K562 (cell line): Measurements from ENCODE around the gene PRKAR2B. TPM values are rescaled to one million over a fixed set of nuclear protein-coding genes. Genes with fewer than 3 reads are reported as not detected.

Source experiments
- ATF1 ChIP-seq, 2 experiments: fragments of 450-650 bp in 1 of 2; IDR thresholded peaks; 2 replicates each; pipeline ENCODE4 v1.6.1; 2016; ENCODE audit warnings: missing compliant biosample characterization in 1 of 2, missing genetic modification characterization in 1 of 2
- BRD9 ChIP-seq: fragments of 450-650 bp; IDR thresholded peaks from 2 replicates; pipeline ENCODE4 v1.6.1; 2018; ENCODE audit warnings: low read depth; ENCODE audit not compliant: partially characterized antibody
- HMBOX1 ChIP-seq: sonication (generic); IDR thresholded peaks from 2 replicates; pipeline ENCODE4 v1.6.1; 2016
- JUND ChIP-seq, 2 experiments: IDR thresholded peaks; 2 replicates in 1 of 2; 3 replicates in 1 of 2; pipeline ENCODE4 v1.6.1; 2011; ENCODE audit warnings: borderline replicate concordance in 2 of 2, low read depth in 2 of 2, low read length in 2 of 2, improper control_type of control experiment in 1 of 2, missing biosample characterization in 1 of 2, missing genetic modification characterization in 1 of 2, missing genetic modification reagents in 1 of 2
- KHSRP ChIP-seq: fragments of 450-650 bp; IDR thresholded peaks from 2 replicates; pipeline ENCODE4 v1.6.1; 2017
- L3MBTL2 ChIP-seq: fragments of 450-650 bp; IDR thresholded peaks from 2 replicates; pipeline ENCODE4 v1.6.1; 2016; ENCODE audit warnings: mild to moderate bottlenecking, moderate library complexity
- NEUROD1 ChIP-seq: fragments of 150-350 bp; IDR thresholded peaks from 2 replicates; pipeline ENCODE4 v1.6.1; 2014; ENCODE audit warnings: borderline replicate concordance, low read length, low read depth; ENCODE audit not compliant: partially characterized antibody
- NR2C2 ChIP-seq, 2 experiments: fragments of 200-800 bp in 1 of 2; sonication (Bioruptor generic) in 1 of 2; sonication (generic) in 1 of 2; formaldehyde crosslinking in 1 of 2; IDR thresholded peaks; 2 replicates each; pipeline versions ENCODE4 v1.6.1 to v1.8.0; 2016 to 2022; ENCODE audit warnings: mild to moderate bottlenecking in 1 of 2, missing compliant biosample characterization in 1 of 2, missing genetic modification characterization in 1 of 2, missing genetic modification reagents in 1 of 2
- TAL1 ChIP-seq: fragments of 450-650 bp; IDR thresholded peaks from 2 replicates; pipeline ENCODE4 v1.6.1; 2016; ENCODE audit warnings: mild to moderate bottlenecking
- ZBTB8A ChIP-seq: fragments of 450-650 bp; IDR thresholded peaks from 2 replicates; pipeline ENCODE4 v1.6.1; 2018; ENCODE audit warnings: mild to moderate bottlenecking, moderate library complexity; ENCODE audit not compliant: partially characterized antibody
- ZFX ChIP-seq: sonication (generic); formaldehyde crosslinking; IDR thresholded peaks from 2 replicates; pipeline ENCODE4 v1.8.0; 2022; ENCODE audit warnings: mild to moderate bottlenecking, missing genetic modification reagents, moderate library complexity
- ZNF41 ChIP-seq: fragments of 250-450 bp; sonication (Bioruptor Pico); conservative IDR thresholded peaks from 2 replicates; pipeline ENCODE4 v1.4.0; 2020; ENCODE audit warnings: mild to moderate bottlenecking
- ZNF589 ChIP-seq: fragments of 200-800 bp; sonication (Bioruptor generic); IDR thresholded peaks from 2 replicates; pipeline ENCODE4 v1.6.1; 2016; ENCODE audit warnings: low read depth, missing genetic modification characterization, missing compliant biosample characterization
- polyA plus RNA-seq, 8 experiments: library from polyadenylated mRNA; depleted of rRNA in 4 of 8; stranded (reverse) in 5 of 8; unstranded in 3 of 8; fragments of >200 nt; fragmentation: Nextera tagmentation in 2 of 8; fragmentation: Illumina TruSeq in 1 of 8; extraction: Ambion mirVana in 2 of 8; extraction: Trizol in 1 of 8; gene quantifications; 2 replicates each; pipeline versions ENCODE4 v1.2.1 to v1.2.3, GENCODE V29; 2011 to 2014; ENCODE audit warnings: inconsistent platforms in 1 of 8, missing spikeins in 1 of 8
- total RNA-seq, 7 experiments: library from RNA; depleted of rRNA in 6 of 7; stranded (reverse); fragments of >200 nt in 6 of 7; fragmentation: Illumina TruSeq in 2 of 7; extraction: Trizol in 2 of 7; gene quantifications; 2 replicates each; pipeline versions ENCODE4 v1.2.1 to v1.2.3, GENCODE V29; 2011 to 2021; ENCODE audit warnings: low replicate concordance in 1 of 7
- TF ChIP-seq, protein P1 (sequence below), 2 experiments: fragments of 450-650 bp; formaldehyde crosslinking in 1 of 2; IDR thresholded peaks; 2 replicates each; pipeline versions ENCODE4 v1.4.0 to v1.6.1; 2014 to 2020; ENCODE audit warnings: mild to moderate bottlenecking in 2 of 2, borderline replicate concordance in 1 of 2, low read depth in 1 of 2
- TF ChIP-seq, protein P2 (sequence below): IDR thresholded peaks from 3 replicates; pipeline ENCODE4 v1.6.1; 2011; ENCODE audit warnings: borderline replicate concordance, mild to moderate bottlenecking; ENCODE audit not compliant: insufficient read length, insufficient read depth

PRKAR2B gene
- total and polyA plus RNA-seq, 9 of the 15 experiments (the other 6 are each of a cell fraction or from before 2014, with no cell fraction given), result 59.0 to 173 (median 129) TPM

DNA sequence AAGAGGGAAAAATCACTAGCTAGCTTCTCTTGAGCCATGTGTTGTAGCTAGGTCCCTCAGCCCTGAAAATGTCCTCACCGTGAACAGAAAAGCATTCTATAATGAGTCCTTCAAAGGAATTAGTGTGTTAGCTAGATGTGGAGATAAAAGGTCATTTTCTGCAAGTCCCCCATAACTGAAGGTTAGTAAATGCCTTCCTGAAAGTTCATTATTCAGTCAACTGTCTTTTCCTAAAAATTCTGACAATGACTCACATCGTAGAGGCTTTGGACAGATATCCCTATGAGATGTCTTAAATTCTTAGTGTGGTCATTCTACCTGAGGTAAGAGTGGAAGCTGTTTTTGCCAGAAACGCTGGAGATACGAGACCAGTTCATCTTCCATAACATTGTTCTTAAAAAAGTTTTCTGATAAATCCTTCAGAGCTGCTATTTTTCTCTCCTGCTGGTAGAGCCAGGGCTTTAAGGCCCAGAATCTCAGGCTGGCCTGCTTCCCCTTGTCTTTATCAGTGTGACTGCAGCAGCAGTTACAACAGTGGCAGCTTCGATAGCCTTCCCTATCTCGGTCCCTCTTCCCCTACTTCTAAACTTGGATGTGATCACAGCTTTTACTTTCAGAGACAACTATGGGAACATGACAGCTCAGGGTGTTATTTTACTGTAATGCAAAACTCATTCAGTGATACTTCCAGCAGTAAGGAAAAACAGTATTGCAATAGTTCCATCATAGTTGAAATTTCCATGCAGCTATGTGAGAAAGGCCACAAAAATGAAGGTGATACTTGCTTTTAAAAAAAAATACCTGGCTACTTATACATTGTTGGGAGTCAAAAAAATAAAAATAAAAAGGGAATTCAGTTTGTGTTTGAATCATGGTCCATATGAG is 37.3 kb upstream of the PRKAR2B start (continued):
- TF ChIP-seq ATF1 (CRISPR knock-in tag; IDR thresholded peaks at IDR 0.05) (no peak), ATF1 (tag; IDR thresholded peaks at IDR 0.05) (peak; percentile 69), ZNF589 (CRISPR knock-in tag) (peak; percentile 97), JUND (IDR thresholded peaks at IDR 0.05; ENCODE audit: borderline replicate concordance, low read depth, low read length) (peak; percentile 80), JUND (tag; IDR thresholded peaks at IDR 0.05; ENCODE audit: borderline replicate concordance, low read depth, low read length) (peak; percentile 74; the same call in 2 of the 3 replicates), ZNF41 (CRISPR knock-in tag) (peak; percentile 60; the same call in 1 of the 2 replicates), HMBOX1 (peak; percentile 92), KHSRP (peak; percentile 89), ZBTB8A (no peak), BRD9 (peak; percentile 32), TAL1 (peak; percentile 99), NEUROD1 (peak; percentile 97), NR2C2 (CRISPR knock-in tag; IDR thresholded peaks at IDR 0.05) (peak; percentile 62; the same call in 1 of the 2 replicates), NR2C2 (tag; IDR thresholded peaks at IDR 0.05) (peak; percentile 66), L3MBTL2 (peak; percentile 71), ZFX (CRISPR knock-in tag) (peak; percentile 87)
- TF ChIP-seq, protein P1, sequence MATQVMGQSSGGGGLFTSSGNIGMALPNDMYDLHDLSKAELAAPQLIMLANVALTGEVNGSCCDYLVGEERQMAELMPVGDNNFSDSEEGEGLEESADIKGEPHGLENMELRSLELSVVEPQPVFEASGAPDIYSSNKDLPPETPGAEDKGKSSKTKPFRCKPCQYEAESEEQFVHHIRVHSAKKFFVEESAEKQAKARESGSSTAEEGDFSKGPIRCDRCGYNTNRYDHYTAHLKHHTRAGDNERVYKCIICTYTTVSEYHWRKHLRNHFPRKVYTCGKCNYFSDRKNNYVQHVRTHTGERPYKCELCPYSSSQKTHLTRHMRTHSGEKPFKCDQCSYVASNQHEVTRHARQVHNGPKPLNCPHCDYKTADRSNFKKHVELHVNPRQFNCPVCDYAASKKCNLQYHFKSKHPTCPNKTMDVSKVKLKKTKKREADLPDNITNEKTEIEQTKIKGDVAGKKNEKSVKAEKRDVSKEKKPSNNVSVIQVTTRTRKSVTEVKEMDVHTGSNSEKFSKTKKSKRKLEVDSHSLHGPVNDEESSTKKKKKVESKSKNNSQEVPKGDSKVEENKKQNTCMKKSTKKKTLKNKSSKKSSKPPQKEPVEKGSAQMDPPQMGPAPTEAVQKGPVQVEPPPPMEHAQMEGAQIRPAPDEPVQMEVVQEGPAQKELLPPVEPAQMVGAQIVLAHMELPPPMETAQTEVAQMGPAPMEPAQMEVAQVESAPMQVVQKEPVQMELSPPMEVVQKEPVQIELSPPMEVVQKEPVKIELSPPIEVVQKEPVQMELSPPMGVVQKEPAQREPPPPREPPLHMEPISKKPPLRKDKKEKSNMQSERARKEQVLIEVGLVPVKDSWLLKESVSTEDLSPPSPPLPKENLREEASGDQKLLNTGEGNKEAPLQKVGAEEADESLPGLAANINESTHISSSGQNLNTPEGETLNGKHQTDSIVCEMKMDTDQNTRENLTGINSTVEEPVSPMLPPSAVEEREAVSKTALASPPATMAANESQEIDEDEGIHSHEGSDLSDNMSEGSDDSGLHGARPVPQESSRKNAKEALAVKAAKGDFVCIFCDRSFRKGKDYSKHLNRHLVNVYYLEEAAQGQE (IDR thresholded peaks at IDR 0.05; ENCODE audit: borderline replicate concordance), result peak; percentile 53
- TF ChIP-seq, protein P1 (CRISPR knock-in tag; IDR thresholded peaks at IDR 0.05; ENCODE audit: low read depth), result no peak; the same call in 1 of the 2 replicates
- TF ChIP-seq, protein P2, sequence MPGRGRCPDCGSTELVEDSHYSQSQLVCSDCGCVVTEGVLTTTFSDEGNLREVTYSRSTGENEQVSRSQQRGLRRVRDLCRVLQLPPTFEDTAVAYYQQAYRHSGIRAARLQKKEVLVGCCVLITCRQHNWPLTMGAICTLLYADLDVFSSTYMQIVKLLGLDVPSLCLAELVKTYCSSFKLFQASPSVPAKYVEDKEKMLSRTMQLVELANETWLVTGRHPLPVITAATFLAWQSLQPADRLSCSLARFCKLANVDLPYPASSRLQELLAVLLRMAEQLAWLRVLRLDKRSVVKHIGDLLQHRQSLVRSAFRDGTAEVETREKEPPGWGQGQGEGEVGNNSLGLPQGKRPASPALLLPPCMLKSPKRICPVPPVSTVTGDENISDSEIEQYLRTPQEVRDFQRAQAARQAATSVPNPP, result no peak
